Skin epidermis (tissue), 12 donors: ENCODE data around the gene ST3GAL6.

Experiments
- H3K27ac ChIP-seq, 21 experiments: fragments of 200-600 bp; sonication (generic) in 11 of 21; one replicate each; pipeline ENCODE4 v1.5.0; 2020; ENCODE audit warnings: mild to moderate bottlenecking in 3 of 21, inconsistent platforms in 2 of 21, moderate library complexity in 2 of 21
- H3K4me3 ChIP-seq, 7 experiments: fragments of 200-600 bp; sonication (generic) in 2 of 7; one replicate each; pipeline ENCODE4 v1.5.0; 2020; ENCODE audit warnings: inconsistent platforms in 2 of 7, mild to moderate bottlenecking in 2 of 7, moderate library complexity in 1 of 7

Gene ST3GAL6, protein sequence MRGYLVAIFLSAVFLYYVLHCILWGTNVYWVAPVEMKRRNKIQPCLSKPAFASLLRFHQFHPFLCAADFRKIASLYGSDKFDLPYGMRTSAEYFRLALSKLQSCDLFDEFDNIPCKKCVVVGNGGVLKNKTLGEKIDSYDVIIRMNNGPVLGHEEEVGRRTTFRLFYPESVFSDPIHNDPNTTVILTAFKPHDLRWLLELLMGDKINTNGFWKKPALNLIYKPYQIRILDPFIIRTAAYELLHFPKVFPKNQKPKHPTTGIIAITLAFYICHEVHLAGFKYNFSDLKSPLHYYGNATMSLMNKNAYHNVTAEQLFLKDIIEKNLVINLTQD

DNA sequence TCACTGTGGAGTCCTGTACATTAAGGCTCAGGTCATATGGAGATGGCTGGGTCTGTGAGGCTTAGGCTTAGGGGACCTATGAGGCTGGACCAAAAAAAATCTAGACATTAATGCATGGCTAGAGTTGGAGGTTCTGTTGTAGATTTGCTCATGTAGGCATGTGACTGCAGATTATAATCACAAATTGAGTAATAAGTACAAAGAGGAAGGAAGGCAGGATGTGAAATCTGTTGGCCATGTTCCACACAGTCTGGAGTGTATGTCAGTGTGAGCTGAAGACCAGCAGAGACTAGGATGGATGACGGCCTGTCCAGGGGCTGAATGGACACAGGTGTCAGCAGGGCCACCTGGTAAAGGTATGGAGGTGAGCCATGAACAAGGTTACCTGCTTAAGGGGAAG lies at the start of gene ST3GAL6:
ST3GAL6 (plus strand) TSS at position 265 of the 400 bp plus-strand sequence. CDS start 5,101 bp downstream, outside the sequence.
- Histone ChIP-seq H3K4me3 (peak within 1 kb of the TSS in 5 of 7 experiments; percentile 2 to 13 (median 8)), H3K27ac (peak within 1 kb of the TSS in 8 of 21 experiments; percentile 10 to 66 (median 52))

DNA sequence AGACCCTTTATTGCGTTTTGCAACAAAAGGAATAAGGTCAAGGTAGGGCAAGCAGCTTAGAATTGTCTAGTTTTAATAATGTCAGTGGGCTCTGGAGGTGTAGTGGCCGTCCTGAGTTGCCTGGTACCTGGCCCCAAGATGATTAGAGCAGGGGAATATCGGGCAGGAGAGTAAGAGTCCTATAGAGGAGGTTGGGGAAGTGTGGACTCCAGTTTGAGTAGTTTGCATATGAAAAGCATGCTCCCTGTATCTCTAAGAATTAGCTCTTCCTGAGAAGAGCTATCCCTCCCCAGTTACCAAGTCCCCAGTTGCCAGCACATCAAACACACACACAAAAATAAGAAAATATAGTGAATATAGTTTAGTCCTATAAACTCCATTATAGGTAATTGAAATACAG lies 49.2 kb upstream of the ST3GAL6 start:
- H3K27ac ChIP-seq, result no peak overlapping the region
- H3K4me3 ChIP-seq, result no peak overlapping the region

DNA sequence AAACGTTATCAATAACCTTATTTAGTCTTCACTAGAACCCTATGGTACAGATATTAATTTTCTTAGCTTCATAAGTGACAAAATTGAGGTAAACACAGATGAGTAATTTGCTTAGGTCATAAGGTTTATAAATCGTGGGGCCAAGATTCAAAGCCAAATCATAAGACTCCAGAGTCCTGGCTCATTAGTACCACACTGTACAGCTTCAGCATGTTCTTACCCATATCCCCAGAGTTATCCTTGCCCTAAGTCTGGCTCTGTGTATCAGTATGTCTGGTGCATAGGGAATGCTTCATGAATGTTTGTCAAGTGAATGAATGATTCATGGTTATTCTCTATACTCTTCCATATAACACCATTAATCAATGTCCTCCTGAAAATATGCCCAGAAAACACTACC lies 45.6 kb upstream of the ST3GAL6 start:
- no peak overlapping the region for H3K27ac ChIP-seq
- no peak overlapping the region for H3K4me3 ChIP-seq

DNA sequence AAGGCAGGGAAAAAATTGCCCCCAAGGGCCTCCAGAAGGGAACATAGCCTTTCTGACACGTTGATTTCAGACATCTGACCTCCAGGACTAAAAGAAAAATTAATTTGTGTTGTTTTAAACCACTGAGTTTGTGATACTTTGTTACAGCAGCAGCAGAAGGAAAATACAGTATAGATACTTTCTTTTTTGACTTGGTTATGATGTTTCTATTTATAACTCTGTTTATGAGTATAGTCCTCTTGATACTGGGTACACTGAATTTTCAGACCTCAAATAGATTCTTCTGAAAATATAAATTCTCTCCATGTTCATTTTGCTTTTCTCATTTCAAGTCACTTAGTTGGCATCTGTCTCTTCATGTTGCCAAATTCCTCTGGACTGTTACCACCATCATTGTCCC lies 44.4 kb upstream of the ST3GAL6 start:
- H3K27ac ChIP-seq, result no peak overlapping the region
- H3K4me3 ChIP-seq, result no peak overlapping the region

DNA sequence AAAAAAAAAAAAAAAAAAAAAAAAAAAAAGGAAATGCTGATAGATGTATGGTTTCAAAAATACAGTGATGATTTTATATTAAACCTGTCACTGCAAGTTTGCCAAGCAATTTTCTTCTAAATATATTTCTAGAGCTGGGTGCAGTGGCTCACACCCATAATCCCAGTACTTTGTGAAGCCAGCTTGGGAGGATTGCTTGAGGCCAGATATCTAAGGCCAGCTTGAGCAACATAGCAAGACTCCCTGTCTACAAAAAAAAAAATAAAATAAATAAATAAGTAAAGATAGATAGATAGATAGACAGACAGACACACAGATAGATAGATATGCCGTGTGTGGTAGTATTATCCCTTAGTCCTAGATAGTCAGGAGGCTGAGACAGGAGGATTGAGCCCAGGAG lies 41.4 kb upstream of the ST3GAL6 start:
- Histone ChIP-seq H3K27ac (no peak overlapping the region), H3K4me3 (no peak overlapping the region)

DNA sequence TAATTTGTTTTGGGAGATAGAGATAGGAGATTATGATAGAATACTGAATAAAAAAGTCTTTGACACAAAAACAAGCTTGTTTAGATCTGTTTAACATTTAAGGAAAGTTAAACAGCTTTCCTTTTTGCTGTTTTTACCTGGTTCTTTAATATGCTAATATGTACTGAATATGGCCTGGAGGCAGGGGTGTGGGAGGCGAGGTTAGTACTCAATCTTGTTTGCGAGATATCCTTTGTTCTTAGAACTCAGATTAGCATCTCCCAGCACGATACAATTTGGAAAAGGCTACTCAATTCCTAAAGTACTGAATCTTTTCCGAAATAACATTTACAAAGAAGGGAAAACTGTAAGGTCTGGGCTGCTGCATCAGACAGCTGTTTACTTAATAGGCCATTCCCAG lies 40.8 kb upstream of the ST3GAL6 start:
- Histone ChIP-seq H3K27ac (no peak overlapping the region), H3K4me3 (no peak overlapping the region)

DNA sequence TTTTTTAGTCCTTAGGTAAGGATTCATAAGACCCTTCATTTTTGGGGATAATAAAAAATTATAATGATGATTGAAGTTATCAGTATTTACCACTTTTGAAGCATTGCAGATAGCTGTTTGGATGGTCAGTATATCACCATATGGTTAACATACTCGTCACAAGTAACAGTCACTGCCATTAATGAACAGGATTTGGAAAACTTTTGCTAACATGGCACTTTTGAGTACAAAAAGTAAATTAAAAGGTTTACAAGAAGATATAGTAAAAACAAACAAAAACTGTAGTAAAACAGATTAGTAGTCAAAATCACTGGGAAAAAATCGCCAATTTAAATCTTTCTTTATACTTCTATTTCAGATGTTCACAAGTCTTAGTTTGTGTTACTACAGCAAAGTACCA lies 37.8 kb upstream of the ST3GAL6 start:
- H3K27ac ChIP-seq, result no peak overlapping the region
- no peak overlapping the region for H3K4me3 ChIP-seq

DNA sequence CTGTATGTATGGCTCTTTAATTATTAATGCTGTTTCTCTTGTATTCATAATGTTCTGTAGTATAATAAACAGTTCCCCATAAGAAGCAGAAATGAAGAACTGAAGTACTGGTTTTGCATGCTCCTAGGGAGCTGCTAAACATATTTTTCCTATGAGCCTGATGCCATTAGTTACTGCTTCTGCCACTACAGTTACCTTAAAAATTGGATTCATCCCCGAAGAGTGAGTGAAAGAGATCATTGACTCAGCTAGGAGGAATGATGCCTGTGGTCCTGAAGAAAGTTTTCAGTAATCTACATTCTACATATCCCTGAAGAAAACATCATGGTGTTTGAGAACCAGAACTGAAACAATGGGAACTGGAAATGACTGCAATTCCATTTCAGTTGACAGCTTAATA lies 37.1 kb upstream of the ST3GAL6 start:
- no peak overlapping the region for H3K4me3 ChIP-seq
- H3K27ac ChIP-seq, result no peak overlapping the region

DNA sequence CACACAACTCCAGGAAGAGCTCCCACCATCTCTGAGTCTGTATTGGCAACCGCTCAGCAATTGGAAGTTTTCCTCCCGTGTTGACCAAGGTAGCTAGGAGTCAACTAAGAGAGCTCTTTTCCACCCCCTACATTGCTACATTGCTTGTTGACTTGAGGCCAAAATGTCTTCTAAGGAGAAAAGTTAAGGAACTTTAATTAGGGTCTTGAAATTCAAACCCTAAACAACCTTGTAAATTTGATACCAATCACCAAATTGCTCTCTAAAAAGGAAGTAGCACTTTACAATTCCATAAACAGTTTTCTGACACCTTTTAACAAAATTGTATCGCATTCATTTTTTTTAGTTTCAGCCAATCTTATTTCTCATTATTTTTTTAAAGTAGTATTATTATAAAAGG lies 35.5 kb upstream of the ST3GAL6 start:
- Histone ChIP-seq H3K4me3 (no peak overlapping the region), H3K27ac (no peak overlapping the region)

DNA sequence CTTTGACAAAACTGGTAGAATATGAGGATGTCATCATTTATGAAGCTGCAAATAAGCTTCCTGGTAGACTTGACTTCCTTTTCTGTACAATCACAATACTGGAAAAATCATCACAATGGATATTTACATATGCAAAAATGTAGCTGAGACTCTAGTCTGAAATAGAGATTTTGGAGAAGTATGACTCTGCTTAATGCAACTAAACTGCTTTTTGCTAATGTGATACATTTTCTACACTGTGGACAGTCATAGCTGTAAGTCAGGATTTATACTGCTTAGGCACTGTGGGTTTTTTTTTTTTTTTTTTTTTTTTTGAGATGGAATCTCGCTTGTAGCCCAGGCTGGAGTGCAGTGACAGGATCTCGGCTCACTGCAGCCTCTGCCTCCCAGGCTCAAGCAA lies 34.5 kb upstream of the ST3GAL6 start:
- H3K4me3 ChIP-seq, result no peak overlapping the region

DNA sequence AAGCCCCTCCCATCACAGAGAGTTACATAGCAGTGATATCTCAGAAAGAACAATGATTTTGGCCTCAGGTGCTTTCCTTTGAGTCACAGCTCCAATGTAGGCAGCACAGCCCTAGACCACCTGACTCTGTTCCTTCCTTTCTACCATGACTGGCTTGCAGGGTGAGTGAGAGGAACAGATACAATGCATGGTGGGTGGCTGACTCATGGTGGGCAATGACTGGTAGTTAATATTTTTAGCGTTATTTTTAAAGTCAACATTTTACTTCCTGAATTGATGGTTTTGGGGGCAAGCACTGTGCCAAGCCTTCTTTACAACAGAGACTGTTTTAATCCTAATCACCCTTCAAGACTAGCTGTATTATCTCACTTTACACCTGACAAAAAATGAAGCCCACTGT lies 32.8 kb upstream of the ST3GAL6 start:
- no peak overlapping the region for H3K4me3 ChIP-seq
- H3K27ac ChIP-seq, result no peak overlapping the region

More for the DNA sequence above, 34.5 kb upstream of the ST3GAL6 start:
- H3K27ac ChIP-seq, result no peak overlapping the region

DNA sequence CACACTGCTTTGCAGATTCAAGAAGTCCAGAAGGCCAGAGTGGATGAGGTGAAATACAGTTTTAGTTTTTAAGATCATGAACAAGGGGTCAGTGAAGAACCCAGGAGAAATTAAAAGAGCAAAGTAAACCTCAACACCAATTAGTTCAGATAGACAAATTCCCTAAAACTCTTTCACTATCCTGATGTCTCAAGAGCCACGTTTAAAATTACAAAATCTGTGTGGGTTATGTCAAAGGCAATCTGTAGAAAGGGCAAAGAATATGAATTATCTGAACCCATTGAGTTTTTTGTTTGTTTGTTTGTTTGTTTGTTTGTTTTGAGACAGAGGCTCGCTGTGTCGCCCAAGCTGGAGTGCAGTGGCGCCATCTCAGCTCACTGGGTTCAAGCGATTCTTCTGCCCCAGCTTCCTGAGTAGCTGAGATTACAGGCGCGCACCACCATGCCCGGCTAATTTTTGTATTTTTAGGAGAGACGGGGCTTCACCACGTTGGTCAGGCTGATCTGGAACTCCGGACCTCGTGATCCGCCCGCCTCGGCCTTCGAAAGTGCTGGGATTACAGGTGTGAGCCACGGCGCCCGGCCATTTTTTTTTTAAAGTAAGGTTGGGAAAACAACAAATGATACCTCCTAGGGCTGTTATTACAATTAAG lies 32.1 kb upstream of the ST3GAL6 start:
- Histone ChIP-seq H3K4me3 (no peak overlapping the region), H3K27ac (no peak overlapping the region)

DNA sequence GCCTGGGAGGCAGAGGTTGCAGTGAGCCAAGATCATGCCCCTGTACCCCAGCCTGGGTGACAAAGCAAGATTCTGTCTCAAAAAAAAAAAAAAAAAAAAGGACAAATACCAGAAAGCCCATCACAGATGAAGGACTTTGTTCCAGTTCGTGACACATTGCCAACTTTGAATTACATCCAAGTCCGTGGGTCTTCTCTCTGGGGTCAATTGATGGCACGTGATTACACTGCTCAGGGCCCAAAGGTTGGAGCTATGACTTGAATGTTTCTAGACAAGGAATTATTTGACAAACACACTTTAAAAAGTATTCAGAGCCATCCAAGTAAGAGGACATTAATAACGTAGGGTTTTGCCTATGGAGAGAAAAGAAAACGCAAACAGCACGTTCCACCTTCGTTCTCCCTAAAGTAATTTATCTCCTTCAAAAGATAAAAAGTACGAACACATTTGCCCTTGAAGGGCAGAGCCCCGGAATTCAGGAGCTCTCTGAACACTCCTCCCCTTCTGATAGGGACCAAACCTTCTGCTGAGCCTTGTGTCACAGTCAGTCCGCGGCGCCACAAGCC lies 31.3 kb upstream of the ST3GAL6 start:
- Histone ChIP-seq H3K27ac (peak overlapping the region; percentile 33 to 94 (median 83)), H3K4me3 (peak overlapping the region; percentile 54 to 85 (median 63))

DNA sequence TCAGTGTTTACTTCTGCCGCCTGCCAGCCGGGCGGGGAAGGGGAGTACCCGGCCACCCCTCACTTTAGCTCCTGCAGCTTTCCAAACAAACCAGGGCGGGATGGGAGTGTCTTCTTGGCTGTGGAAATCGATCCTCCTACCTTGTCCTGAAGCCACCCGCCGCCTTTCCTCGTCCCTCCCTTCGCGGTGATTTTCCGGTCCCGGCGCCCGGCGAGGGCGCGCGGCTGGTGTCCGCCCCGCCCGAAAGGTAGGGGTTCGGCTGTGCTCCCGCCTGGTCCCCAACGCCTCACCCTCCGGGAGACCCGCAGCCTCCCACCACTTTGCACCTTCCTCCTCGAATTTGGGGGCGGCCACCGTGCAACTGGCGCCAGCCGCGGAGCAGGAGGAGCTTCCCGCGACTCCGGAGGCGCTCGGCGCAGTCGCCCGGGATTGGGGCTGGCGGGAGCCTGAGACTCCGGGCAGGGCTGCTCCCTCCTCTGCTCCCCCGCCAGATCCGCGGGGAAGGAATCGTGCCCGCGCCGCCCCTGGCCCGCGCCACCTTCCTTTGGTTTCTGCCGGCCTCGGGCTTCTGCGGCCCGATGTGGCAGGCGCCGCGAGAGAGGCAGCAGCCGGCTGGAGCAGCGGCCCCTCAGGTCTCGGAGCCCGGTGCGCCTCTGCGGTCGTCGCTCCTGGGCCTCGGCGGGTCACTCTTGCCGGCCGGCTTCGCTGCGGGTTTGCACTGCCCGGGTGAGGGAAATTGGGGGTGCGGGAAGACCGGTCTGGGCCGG lies 30.7 kb upstream of the ST3GAL6 start:
- peak overlapping the region; percentile 54 to 85 (median 63) for H3K4me3 ChIP-seq
- peak overlapping the region; percentile 33 to 94 (median 83) for H3K27ac ChIP-seq

DNA sequence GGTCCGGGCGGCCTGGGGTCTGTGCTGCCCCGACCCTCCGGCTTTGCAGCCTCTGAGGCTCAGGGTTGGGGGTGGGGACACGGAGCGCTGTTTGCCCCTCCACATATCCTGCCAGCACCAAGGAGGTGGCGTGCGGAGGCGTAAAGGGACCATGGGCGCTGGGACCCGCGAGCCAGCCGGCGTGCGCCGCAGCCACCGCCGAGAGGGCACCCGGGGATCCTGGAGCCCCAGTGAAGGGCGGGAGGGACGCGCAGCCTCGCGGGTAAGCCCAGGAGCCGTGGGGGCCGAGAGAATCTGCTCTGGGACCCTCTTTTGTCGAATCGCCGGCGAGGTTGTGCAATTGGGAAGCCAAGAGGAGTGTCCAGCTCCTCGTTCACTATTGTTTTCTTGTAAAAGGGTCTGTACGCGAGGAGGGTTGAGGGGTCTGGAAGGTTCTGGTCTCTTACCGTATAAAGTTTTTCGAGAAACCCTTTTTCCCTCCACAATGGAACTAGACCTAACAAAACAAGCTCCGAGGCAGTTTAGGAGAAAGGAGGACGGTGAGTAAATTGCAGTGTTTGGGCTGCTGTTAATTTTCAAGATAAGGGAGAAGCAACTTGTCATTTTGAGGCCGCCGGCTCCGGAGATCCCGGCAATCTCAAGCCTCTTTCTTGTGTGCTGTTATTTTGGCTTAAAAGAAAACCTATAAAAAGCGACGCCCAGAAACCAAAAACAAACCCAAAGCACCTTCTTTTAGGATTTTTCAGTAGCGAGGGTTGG lies 29.9 kb upstream of the ST3GAL6 start:
- H3K27ac ChIP-seq, result peak overlapping the region; percentile 33 to 94 (median 83)
- peak overlapping the region; percentile 54 to 85 (median 63) for H3K4me3 ChIP-seq

DNA sequence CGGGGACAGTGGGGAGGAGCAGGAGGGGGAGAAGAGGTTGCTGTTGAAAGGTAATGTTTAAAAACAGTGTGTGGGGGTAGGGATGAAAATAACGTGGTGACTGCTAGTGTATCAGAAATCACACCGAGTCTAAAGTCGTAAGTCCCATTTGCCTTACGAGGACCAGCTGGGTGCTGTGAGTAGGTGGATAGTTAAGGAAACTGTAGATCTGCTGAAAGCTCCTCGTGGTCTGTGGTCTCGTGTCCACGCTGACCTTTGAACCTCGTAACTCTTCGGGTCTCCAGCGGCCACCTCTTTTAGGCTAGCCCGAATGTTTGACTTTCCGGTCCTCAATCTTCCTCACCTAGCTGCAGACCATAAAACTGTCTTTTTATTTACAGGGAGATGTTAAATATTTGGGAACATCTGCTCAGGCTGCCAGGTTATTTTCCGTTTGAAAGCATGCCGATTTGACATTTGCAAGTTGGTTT lies 29.3 kb upstream of the ST3GAL6 start:
- peak overlapping the region in 14 of 21 experiments; percentile 7 to 94 (median 84) for H3K27ac ChIP-seq
- H3K4me3 ChIP-seq, result peak overlapping the region; percentile 54 to 85 (median 63)

DNA sequence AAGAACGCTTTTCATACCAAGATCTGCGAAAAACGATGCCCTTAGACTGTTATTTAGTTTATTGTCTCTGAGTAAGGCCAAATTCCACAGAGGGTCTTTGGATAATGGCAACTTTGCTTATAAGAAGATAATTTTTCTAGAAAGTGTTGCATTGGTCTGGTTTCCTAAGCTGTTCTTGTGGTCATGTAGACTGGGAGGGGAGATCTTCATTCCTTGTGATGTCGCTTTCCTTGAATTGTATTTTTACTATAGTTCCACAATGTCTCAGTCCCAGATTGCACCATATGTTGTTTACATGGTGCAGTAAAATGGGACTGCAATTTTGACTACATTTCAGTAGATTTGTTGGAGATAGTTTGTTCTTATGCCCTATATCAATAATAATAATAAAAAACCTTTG lies 28.8 kb upstream of the ST3GAL6 start:
- Histone ChIP-seq H3K4me3 (peak overlapping the region in 6 of 7 experiments; percentile 54 to 75 (median 60)), H3K27ac (peak overlapping the region in 4 of 21 experiments; percentile 85 to 94 (median 91))

DNA sequence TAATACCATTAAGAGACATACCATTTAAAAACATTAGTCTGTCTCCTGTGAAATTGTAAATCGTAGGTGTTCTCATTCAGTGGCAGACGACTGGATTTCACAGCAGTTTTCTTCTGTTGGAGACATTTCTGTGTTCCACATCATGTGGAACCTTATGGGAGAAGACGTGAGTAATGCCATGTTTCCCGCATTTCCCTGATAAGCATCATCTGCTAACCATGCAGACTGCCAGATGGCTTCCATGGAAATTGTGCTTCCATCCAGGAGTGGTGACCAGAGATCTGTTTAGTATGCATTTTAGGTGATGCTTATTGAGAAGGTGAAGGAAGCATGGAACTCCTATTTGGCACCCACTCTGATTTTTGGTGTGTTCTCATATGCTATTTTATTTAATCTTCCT lies 28.4 kb upstream of the ST3GAL6 start:
- H3K27ac ChIP-seq, result peak overlapping the region in 1 of 21 experiments; percentile 94
- H3K4me3 ChIP-seq, result no peak overlapping the region

DNA sequence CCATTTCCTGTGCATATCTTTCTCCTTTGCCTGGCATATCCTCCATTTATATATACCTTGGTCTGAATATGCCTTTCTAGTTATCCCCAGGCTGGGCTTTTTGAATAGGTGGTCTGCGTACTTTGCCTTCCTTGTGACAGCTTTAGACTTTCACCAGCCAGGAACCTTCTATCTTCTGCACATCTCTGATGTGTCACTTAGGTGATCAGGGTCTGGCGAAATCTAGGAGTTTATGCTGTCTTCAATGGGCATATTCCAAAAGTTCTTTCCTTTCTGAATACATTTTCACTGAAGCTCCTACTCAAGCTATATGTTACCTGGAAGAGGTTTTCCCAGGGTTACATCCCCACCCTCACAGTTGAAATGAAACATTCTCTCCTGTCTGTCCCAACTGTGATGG lies 27.8 kb upstream of the ST3GAL6 start:
- Histone ChIP-seq H3K27ac (peak overlapping the region in 1 of 21 experiments; percentile 3), H3K4me3 (no peak overlapping the region)
